Heart left ventricle (tissue), 16 donors: ENCODE measurements around the gene ZBTB38. TPM values are rescaled to one million over a fixed set of nuclear protein-coding genes. Genes with fewer than 3 reads are reported as not detected.

ENCODE experiments used
- ATAC-seq, 4 donors: fragments of 200-7000 bp; cut with Tn5 transposase; one replicate each; pipeline ENCODE4 v1.9.1; 2020 to 2022; ENCODE audit warnings: moderate library complexity in 4 of 4, mild to moderate bottlenecking in 3 of 4, moderate number of reproducible peaks in 1 of 4
- DNase-seq, 5 donors: peaks; one replicate each; pipeline ENCODE4 v3.0.0-alpha.2; 2020
- H3K27ac ChIP-seq, 12 donors: fragments of 200-600 bp; sonication (generic) in 4 of 12; one replicate each; pipeline versions ENCODE4 v1.5.0 to v1.8.0; 2016 to 2022; ENCODE audit warnings: mild to moderate bottlenecking in 2 of 12
- H3K27me3 ChIP-seq, 9 donors: fragments of 200-600 bp; sonication (generic) in 2 of 9; one replicate each; pipeline versions ENCODE4 v1.5.1 to v1.8.0; 2016 to 2022; ENCODE audit warnings: mild to moderate bottlenecking in 3 of 9
- H3K36me3 ChIP-seq, 9 donors: fragments of 200-600 bp; sonication (generic) in 2 of 9; one replicate each; pipeline versions ENCODE4 v1.5.0 to v1.8.0; 2018 to 2022; ENCODE audit warnings: mild to moderate bottlenecking in 2 of 9
- H3K4me1 ChIP-seq, 12 donors: fragments of 200-600 bp; sonication (generic) in 4 of 12; one replicate each; pipeline versions ENCODE4 v1.5.0 to v1.8.0; 2016 to 2022; ENCODE audit warnings: mild to moderate bottlenecking in 3 of 12
- H3K4me3 ChIP-seq, 12 donors: fragments of 200-600 bp; sonication (generic) in 4 of 12; one replicate each; pipeline versions ENCODE4 v1.5.0 to v1.8.0; 2017 to 2022; ENCODE audit warnings: mild to moderate bottlenecking in 9 of 12, moderate library complexity in 4 of 12
- H3K9me3 ChIP-seq, 12 donors: fragments of 200-600 bp; sonication (generic) in 4 of 12; one replicate each; pipeline versions ENCODE4 v1.5.0 to v1.8.0; 2016 to 2022; ENCODE audit warnings: mild to moderate bottlenecking in 1 of 12
- POLR2A ChIP-seq, 2 donors: fragments of 450-650 bp; IDR thresholded peaks; one replicate each; pipeline ENCODE4 v1.6.1; 2017; ENCODE audit warnings: antibody characterized with exemption in 2 of 2, mild to moderate bottlenecking in 2 of 2, moderate library complexity in 2 of 2
- WGBS, 4 donors: extraction: QIAGEN DNeasy Blood & Tissue Kit in 2 of 4; methylation state at CpG; one replicate each; pipeline versions ENCODE4 v1.1.5 to v1.1.7; 2013 to 2018; 5-methylcytosine and 5-hydroxymethylcytosine counted together
- intact Hi-C, 10 donors: fragments of 100-400 bp; cut with DNase I; formaldehyde crosslinking; loops; one replicate each; pipeline versions ENCODE4 v1.11.1 to v1.14.2; 2022
- polyA plus RNA-seq, 2 donors: library from polyadenylated mRNA; stranded (reverse); fragments of 200-250 nt; gene quantifications; one replicate each; pipeline ENCODE4 v1.2.3, GENCODE V29; 2013
- total RNA-seq, 9 donors: library from RNA; depleted of rRNA in 2 of 9; stranded (reverse); fragments of >200 nt in 2 of 9; fragmentation: NEBNext Ultra II Directional in 3 of 9; extraction: Animal tissue kit (Norgen Biotek cat#: 25700) in 3 of 9; gene quantifications; one replicate each; pipeline versions ENCODE4 v1.1.0 to v1.2.4, GENCODE V29; 2016 to 2023
- TF ChIP-seq, protein P1 (sequence below), 12 donors: fragments of 200-600 bp; sonication (generic) in 4 of 12; IDR thresholded peaks; one replicate each; pipeline versions ENCODE4 v1.5.0 to v1.8.0; 2018 to 2022; ENCODE audit warnings: antibody characterized with exemption in 12 of 12, mild to moderate bottlenecking in 5 of 12
- donor health status: ischemic (EF 13 %, LVEDD 7.1; RV severe dilation, severe dysfunction).
- donor health status: healthy with polysubstance abuse.
- donor health status: DM: no; HTN: yes; CAD: no.
- donor health status: DM: no; HTN: no; CAD: no.
- donor health status: ischemic (EF 25% LVEDD 6.9; RV normal size, moderate dysfunction).
- donor health status: ischemic (EF 25% LVEDD 5.7; RV mildly dilated, moderate dysfunction).
- donor health status: healthy.
- donor health status: DM: yes; HTN: yes; CAD: no.
- donor health status: ischemic (EF 35%, LVEDD 5.7; RV mildly dilated, moderate dysfunction).
- donor health status: nonischemic (EF 11% LVEDD 7.7; RV severe dilation, severe dysfunction).
- donor health status: DM: yes; HTN: yes; CAD: no.
- donor health status: PGD.
- donor health status: ischemic (EF 29% LVEDD 5.4; RV normal size, mild dysfunction).
- donor health status: nonischemic (EF 23%, LVEDD 6.1; RV moderate dilation, normal function).

Gene ZBTB38
- total and polyA plus RNA-seq, 11 donors = 15.5 to 189 (median 128) TPM

DNA sequence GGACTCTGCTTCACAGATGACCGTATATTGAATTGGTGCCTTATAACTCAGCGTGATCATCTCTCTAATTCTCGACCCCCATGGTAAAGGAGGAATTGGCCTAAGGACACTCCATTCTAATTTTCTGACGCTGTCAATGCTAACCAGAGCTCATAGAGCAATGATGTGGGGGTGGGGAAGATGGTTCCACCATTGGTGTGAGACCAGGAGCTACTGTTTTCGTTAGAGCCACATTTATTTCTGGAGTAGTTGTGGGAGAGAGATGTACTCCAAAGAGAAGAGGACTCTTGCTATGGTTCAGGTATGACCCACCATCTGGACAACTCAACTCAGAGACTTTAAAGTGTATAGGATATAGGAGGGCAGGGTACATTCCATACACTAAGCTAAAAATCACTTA is 16.3 kb downstream of the ZBTB38 start:
- intact Hi-C loops = no loop called here
- no peak for TF ChIP-seq POLR2A (IDR thresholded peaks at IDR 0.05)
- TF ChIP-seq, protein P1, sequence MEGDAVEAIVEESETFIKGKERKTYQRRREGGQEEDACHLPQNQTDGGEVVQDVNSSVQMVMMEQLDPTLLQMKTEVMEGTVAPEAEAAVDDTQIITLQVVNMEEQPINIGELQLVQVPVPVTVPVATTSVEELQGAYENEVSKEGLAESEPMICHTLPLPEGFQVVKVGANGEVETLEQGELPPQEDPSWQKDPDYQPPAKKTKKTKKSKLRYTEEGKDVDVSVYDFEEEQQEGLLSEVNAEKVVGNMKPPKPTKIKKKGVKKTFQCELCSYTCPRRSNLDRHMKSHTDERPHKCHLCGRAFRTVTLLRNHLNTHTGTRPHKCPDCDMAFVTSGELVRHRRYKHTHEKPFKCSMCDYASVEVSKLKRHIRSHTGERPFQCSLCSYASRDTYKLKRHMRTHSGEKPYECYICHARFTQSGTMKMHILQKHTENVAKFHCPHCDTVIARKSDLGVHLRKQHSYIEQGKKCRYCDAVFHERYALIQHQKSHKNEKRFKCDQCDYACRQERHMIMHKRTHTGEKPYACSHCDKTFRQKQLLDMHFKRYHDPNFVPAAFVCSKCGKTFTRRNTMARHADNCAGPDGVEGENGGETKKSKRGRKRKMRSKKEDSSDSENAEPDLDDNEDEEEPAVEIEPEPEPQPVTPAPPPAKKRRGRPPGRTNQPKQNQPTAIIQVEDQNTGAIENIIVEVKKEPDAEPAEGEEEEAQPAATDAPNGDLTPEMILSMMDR (IDR thresholded peaks at IDR 0.05) = no peak
- peaks cover 0 to 17% (median 3%) of the 10 kb centered on the region in 12 donors for H3K4me1 ChIP-seq
- H3K27me3 ChIP-seq = no peaks in the 10 kb centered on the region
- H3K27ac ChIP-seq = peak overlapping the region in 1 of 12 donors; percentile 29
- 95 to 97% (median 96%) methylated on average over 5 of the region's 5 CpGs for WGBS, 4 donors
- DNase-seq (no peak), ATAC-seq (no peak)
- no peaks in the 10 kb centered on the region for H3K9me3 ChIP-seq
- H3K36me3 ChIP-seq = peaks cover 0 to 52% (median 28%) of the 10 kb centered on the region in 9 donors
- H3K4me3 ChIP-seq = no peak overlapping the region

DNA sequence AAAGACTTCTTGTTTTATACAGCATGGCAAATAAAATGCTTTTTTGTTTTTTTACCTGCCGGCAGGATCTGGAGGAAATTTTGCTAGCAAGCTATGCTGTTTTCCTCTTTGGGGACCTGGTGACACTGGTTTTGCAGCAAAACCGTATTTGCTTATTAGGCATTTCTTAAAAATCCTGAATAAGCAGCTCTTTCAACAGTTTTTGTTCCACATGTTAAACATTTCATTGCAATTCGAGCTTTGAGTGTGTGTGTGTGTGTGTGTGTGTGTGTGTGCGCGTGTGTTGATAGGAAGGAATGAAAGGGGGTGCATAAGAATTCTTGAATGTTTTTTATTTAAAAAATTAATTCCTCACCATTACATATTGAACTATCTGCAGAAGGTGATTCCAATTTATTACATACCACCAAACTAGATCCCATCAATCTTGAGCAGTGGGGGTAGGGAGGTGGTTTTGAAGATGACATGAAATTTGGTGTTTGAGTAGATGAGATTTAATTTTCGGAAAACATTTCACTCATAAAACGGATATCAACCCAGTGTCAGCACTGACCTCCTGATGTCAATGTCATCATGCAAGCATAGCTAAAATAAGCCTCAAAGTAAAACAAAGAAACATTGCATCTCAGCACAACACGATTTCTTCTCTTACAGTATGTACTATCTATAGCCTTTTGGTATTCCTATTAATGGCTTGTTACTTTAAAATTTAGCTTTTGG is 17.3 kb downstream of the ZBTB38 start:
- intact Hi-C loops = no loop called here
- Histone ChIP-seq H3K4me1 (peaks cover 0 to 9% (median 3%) of the 10 kb centered on the region in 12 donors), H3K9me3 (no peaks in the 10 kb centered on the region), H3K27me3 (no peaks in the 10 kb centered on the region), H3K36me3 (peaks cover 0 to 55% (median 28%) of the 10 kb centered on the region in 9 donors), H3K27ac (no peak overlapping the region), H3K4me3 (peak overlapping the region in 3 of 12 donors; percentile 5 to 20 (median 5))
- TF ChIP-seq, protein P1 (IDR thresholded peaks at IDR 0.05) = no peak
- no peak for TF ChIP-seq POLR2A (IDR thresholded peaks at IDR 0.05)
- ATAC-seq (no peak), DNase-seq (no peak)
- WGBS, 4 donors = 63 to 71% (median 67%) methylated on average over 8 of the region's 8 CpGs

DNA sequence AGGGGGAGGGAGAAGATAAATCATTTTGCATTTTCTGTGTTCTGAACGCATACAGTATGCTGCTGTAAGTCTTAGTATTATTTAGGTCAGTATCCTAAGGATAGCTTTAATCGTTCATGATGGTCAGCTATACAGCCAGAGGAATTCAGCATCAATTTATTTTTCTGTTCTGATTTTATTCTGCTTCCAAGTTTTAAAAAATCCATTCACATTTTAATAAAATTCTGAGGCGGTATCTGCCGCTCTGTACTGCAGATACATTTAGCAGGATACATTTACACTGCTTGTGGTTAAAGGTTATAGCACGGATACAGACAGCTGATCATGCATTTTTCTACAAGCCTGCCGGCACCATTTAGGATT is 17.8 kb downstream of the ZBTB38 start:
- ATAC-seq (no peak), DNase-seq (no peak)
- intact Hi-C loops = no loop called here
- 72 to 84% (median 76%) methylated on average over 6 of the region's 6 CpGs for WGBS, 4 donors
- TF ChIP-seq, protein P1 (IDR thresholded peaks at IDR 0.05) = no peak
- TF ChIP-seq POLR2A (IDR thresholded peaks at IDR 0.05) = no peak
- H3K4me3 ChIP-seq = peak overlapping the region in 3 of 12 donors; percentile 5 to 20 (median 5)
- no peaks in the 10 kb centered on the region for H3K9me3 ChIP-seq
- H3K36me3 ChIP-seq = peaks cover 0 to 55% (median 23%) of the 10 kb centered on the region in 9 donors
- peaks cover 0 to 9% (median 3%) of the 10 kb centered on the region in 12 donors for H3K4me1 ChIP-seq
- no peak overlapping the region for H3K27ac ChIP-seq
- no peaks in the 10 kb centered on the region for H3K27me3 ChIP-seq

DNA sequence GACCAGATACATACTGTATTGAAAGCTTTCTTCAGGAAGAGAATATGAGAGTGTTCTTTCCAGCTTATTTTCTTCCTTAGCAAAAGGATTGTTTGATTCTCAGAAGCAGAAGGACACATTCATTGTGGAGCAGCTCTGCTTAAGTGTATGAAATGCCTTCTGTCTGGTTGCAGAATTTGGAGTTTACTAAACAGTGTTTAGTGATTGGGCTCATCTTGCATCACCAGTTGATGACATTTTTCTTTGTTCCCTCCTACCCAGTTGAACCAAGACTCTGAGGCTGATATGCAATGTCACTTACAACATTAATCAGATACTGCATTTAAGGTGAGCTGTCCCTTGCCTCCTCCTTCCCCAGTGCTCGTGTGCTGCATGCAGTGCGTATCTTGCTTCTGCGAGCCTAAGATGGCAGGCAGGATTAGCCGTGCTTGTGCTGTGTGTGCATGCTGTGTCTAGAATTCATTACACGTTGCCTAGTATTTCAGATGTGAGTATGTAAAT is 18.4 kb downstream of the ZBTB38 start:
- intact Hi-C loops = no loop called here
- Histone ChIP-seq H3K4me3 (peak overlapping the region in 3 of 12 donors; percentile 5 to 20 (median 5)), H3K36me3 (peaks cover 0 to 55% (median 19%) of the 10 kb centered on the region in 9 donors), H3K4me1 (peaks cover 0 to 9% (median 3%) of the 10 kb centered on the region in 12 donors), H3K9me3 (no peaks in the 10 kb centered on the region), H3K27me3 (no peaks in the 10 kb centered on the region), H3K27ac (peak overlapping the region in 1 of 12 donors; percentile 7)
- DNase-seq = no peak
- TF ChIP-seq, protein P1 (IDR thresholded peaks at IDR 0.05) = no peak
- no peak for TF ChIP-seq POLR2A (IDR thresholded peaks at IDR 0.05)
- ATAC-seq = no peak
- 79 to 87% (median 82%) methylated on average over 5 of the region's 5 CpGs for WGBS, 4 donors
